ENCODE measurements around the gene USP25. TPM values are rescaled to one million over a fixed set of nuclear protein-coding genes. Genes with fewer than 3 reads are reported as not detected.

USP25 gene
- total RNA-seq, 1 experiment from 2014 or later: 42.0 TPM

DNA sequence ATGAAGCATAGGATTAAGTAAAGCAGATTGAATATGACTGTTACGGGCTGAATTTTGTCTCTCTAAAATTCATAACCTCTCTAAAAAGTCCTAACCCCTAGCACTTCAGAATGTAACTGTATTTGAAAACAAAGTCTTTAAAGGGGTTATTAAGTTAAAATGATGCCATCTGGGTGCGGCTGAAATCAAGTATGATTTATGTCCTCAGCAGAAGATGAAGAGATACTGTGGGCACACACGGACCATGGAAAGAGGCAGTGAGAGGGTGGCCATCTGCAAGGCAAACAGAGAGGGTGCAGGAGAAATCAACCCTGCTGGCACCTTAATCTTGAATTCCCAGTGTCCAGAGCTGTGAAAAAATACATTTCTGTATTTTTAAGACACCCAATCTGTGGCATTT, 3.8 kb upstream of the USP25 start (continued):
- TF ChIP-seq, protein P1, sequence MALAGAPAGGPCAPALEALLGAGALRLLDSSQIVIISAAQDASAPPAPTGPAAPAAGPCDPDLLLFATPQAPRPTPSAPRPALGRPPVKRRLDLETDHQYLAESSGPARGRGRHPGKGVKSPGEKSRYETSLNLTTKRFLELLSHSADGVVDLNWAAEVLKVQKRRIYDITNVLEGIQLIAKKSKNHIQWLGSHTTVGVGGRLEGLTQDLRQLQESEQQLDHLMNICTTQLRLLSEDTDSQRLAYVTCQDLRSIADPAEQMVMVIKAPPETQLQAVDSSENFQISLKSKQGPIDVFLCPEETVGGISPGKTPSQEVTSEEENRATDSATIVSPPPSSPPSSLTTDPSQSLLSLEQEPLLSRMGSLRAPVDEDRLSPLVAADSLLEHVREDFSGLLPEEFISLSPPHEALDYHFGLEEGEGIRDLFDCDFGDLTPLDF (CRISPR knock-in tag; IDR thresholded peaks at IDR 0.05): no peak

DNA sequence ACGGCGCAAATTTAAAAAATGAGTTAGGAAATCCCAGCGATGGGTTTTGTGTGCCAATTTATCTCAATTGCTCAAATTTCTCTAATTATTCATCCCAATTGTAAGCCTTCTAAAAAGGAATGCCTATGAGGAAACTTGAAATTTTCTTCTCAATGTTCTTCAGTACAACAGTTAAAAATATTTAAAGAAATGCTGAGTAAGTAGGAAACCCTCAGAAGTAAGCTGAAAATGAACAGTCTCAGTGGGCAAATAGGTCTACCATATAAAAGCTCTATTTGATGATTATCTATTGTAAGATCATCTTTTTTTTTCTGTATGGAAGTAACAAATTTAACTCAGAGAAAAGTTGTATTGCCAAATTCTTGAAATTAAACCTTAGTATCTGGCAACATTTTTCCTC, 1.7 kb upstream of the USP25 start:
- no peak for TF ChIP-seq ZNF232 (CRISPR knock-in tag; IDR thresholded peaks at IDR 0.05)
- TF ChIP-seq NFATC4 (CRISPR knock-in tag; IDR thresholded peaks at IDR 0.05): no peak
- no peak for TF ChIP-seq CBFB (CRISPR knock-in tag; IDR thresholded peaks at IDR 0.05; ENCODE audit: low read depth)
- no peak for TF ChIP-seq ETV6 (CRISPR knock-in tag; IDR thresholded peaks at IDR 0.05)
- TF ChIP-seq, protein P2, sequence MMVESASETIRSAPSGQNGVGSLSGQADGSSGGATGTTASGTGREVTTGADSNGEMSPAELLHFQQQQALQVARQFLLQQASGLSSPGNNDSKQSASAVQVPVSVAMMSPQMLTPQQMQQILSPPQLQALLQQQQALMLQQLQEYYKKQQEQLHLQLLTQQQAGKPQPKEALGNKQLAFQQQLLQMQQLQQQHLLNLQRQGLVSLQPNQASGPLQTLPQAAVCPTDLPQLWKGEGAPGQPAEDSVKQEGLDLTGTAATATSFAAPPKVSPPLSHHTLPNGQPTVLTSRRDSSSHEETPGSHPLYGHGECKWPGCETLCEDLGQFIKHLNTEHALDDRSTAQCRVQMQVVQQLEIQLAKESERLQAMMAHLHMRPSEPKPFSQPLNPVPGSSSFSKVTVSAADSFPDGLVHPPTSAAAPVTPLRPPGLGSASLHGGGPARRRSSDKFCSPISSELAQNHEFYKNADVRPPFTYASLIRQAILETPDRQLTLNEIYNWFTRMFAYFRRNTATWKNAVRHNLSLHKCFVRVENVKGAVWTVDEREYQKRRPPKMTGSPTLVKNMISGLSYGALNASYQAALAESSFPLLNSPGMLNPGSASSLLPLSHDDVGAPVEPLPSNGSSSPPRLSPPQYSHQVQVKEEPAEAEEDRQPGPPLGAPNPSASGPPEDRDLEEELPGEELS (CRISPR knock-in tag; IDR thresholded peaks at IDR 0.05): no peak
- no peak for TF ChIP-seq JAZF1 (CRISPR knock-in tag; IDR thresholded peaks at IDR 0.05)
- TF ChIP-seq GRHL2 (CRISPR knock-in tag; IDR thresholded peaks at IDR 0.05; ENCODE audit: insufficient replicate concordance, severe bottlenecking): no peak
- no peak for TF ChIP-seq TEAD4 (CRISPR knock-in tag; IDR thresholded peaks at IDR 0.05)
- TF ChIP-seq SP1 (CRISPR knock-in tag; conservative IDR thresholded peaks at IDR 0.05): no peak
- no peak for TF ChIP-seq MXD4 (CRISPR knock-in tag; IDR thresholded peaks at IDR 0.05; ENCODE audit: borderline replicate concordance)
- TF ChIP-seq FOXK1 (CRISPR knock-in tag; IDR thresholded peaks at IDR 0.05): no peak
- no peak for TF ChIP-seq FOXJ3 (CRISPR knock-in tag; IDR thresholded peaks at IDR 0.05; ENCODE audit: borderline replicate concordance)
- TF ChIP-seq, protein P3, sequence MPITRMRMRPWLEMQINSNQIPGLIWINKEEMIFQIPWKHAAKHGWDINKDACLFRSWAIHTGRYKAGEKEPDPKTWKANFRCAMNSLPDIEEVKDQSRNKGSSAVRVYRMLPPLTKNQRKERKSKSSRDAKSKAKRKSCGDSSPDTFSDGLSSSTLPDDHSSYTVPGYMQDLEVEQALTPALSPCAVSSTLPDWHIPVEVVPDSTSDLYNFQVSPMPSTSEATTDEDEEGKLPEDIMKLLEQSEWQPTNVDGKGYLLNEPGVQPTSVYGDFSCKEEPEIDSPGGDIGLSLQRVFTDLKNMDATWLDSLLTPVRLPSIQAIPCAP (CRISPR knock-in tag; IDR thresholded peaks at IDR 0.05): no peak
- TF ChIP-seq NR3C1 (CRISPR knock-in tag; conservative IDR thresholded peaks at IDR 0.05; ENCODE audit: low read depth): no peak
- TF ChIP-seq, protein P4, sequence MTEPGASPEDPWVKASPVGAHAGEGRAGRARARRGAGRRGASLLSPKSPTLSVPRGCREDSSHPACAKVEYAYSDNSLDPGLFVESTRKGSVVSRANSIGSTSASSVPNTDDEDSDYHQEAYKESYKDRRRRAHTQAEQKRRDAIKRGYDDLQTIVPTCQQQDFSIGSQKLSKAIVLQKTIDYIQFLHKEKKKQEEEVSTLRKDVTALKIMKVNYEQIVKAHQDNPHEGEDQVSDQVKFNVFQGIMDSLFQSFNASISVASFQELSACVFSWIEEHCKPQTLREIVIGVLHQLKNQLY (CRISPR knock-in tag; IDR thresholded peaks at IDR 0.05): no peak
- no peak for TF ChIP-seq ZNF423 (CRISPR knock-in tag; IDR thresholded peaks at IDR 0.05)
- no peak for TF ChIP-seq RORB (CRISPR knock-in tag; IDR thresholded peaks at IDR 0.05)
- ChIA-PET CTCF (no interaction called here), POLR2A (no interaction called here)
- no peaks in the 10 kb centered on the region for H3K9me3 Mint-ChIP-seq
- DNase-seq (ENCODE audit: low spot score): no peak
- no peak for ATAC-seq
- no peak overlapping the region for H3K4me3 Mint-ChIP-seq
- peaks cover 25% of the 10 kb centered on the region for H3K4me1 Mint-ChIP-seq
- no peak overlapping the region for H3K27ac Mint-ChIP-seq
- no peaks in the 10 kb centered on the region for H3K27me3 Mint-ChIP-seq (ENCODE audit: low read depth)
- no peaks in the 10 kb centered on the region for H3K36me3 Mint-ChIP-seq

DNA sequence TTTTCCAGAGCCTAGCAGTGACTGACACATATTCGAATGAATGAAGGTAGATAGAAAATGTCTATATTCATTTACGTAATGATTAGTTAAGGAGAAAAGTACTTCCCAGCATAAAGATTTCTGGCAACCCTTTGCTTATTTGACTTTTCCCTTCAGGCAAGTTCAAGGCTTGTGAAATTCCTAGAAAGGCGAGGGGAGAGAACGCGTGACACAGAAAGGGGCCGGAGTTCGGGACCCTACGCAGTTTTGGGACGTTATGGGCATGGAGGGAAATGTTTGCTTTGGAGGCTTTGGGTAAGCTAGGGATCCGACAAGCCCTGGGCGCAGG, 472 bp upstream of the USP25 start:
- ATAC-seq: no peak
- peak overlapping the region; percentile 69 for H3K4me3 Mint-ChIP-seq
- ChIA-PET POLR2A (no interaction called here), CTCF (interaction anchor here (1.3 kb wide), 1 partner anchor 24 kb away, joined by 3 read pairs; no protein-coding TSS in a partner anchor)
- H3K4me1 Mint-ChIP-seq: peaks cover 29% of the 10 kb centered on the region
- H3K36me3 Mint-ChIP-seq: no peaks in the 10 kb centered on the region
- no peaks in the 10 kb centered on the region for H3K27me3 Mint-ChIP-seq (ENCODE audit: low read depth)
- DNase-seq (ENCODE audit: low spot score): no peak
- no peak for TF ChIP-seq OVOL2 (CRISPR knock-in tag; IDR thresholded peaks at IDR 0.05; ENCODE audit: borderline replicate concordance)
- TF ChIP-seq, protein P5, sequence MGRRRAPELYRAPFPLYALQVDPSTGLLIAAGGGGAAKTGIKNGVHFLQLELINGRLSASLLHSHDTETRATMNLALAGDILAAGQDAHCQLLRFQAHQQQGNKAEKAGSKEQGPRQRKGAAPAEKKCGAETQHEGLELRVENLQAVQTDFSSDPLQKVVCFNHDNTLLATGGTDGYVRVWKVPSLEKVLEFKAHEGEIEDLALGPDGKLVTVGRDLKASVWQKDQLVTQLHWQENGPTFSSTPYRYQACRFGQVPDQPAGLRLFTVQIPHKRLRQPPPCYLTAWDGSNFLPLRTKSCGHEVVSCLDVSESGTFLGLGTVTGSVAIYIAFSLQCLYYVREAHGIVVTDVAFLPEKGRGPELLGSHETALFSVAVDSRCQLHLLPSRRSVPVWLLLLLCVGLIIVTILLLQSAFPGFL (CRISPR knock-in tag; IDR thresholded peaks at IDR 0.05; ENCODE audit: borderline replicate concordance): no peak
- no peak for TF ChIP-seq ZNF138 (CRISPR knock-in tag; conservative IDR thresholded peaks at IDR 0.05)
- TF ChIP-seq, protein P6, sequence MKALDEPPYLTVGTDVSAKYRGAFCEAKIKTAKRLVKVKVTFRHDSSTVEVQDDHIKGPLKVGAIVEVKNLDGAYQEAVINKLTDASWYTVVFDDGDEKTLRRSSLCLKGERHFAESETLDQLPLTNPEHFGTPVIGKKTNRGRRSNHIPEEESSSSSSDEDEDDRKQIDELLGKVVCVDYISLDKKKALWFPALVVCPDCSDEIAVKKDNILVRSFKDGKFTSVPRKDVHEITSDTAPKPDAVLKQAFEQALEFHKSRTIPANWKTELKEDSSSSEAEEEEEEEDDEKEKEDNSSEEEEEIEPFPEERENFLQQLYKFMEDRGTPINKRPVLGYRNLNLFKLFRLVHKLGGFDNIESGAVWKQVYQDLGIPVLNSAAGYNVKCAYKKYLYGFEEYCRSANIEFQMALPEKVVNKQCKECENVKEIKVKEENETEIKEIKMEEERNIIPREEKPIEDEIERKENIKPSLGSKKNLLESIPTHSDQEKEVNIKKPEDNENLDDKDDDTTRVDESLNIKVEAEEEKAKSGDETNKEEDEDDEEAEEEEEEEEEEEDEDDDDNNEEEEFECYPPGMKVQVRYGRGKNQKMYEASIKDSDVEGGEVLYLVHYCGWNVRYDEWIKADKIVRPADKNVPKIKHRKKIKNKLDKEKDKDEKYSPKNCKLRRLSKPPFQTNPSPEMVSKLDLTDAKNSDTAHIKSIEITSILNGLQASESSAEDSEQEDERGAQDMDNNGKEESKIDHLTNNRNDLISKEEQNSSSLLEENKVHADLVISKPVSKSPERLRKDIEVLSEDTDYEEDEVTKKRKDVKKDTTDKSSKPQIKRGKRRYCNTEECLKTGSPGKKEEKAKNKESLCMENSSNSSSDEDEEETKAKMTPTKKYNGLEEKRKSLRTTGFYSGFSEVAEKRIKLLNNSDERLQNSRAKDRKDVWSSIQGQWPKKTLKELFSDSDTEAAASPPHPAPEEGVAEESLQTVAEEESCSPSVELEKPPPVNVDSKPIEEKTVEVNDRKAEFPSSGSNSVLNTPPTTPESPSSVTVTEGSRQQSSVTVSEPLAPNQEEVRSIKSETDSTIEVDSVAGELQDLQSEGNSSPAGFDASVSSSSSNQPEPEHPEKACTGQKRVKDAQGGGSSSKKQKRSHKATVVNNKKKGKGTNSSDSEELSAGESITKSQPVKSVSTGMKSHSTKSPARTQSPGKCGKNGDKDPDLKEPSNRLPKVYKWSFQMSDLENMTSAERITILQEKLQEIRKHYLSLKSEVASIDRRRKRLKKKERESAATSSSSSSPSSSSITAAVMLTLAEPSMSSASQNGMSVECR (CRISPR knock-in tag; IDR thresholded peaks at IDR 0.05; ENCODE audit: borderline replicate concordance): no peak
- TF ChIP-seq, protein P7, sequence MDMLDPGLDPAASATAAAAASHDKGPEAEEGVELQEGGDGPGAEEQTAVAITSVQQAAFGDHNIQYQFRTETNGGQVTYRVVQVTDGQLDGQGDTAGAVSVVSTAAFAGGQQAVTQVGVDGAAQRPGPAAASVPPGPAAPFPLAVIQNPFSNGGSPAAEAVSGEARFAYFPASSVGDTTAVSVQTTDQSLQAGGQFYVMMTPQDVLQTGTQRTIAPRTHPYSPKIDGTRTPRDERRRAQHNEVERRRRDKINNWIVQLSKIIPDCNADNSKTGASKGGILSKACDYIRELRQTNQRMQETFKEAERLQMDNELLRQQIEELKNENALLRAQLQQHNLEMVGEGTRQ (CRISPR knock-in tag; IDR thresholded peaks at IDR 0.05): no peak
- H3K9me3 Mint-ChIP-seq: no peaks in the 10 kb centered on the region
- 0 out of 2 replicates have a peak overlapping the region, but pooled peaks have one; percentile 19 for H3K27ac Mint-ChIP-seq
